ENCODE measurements around the gene ABCG2. TPM values are rescaled to one million over a fixed set of nuclear protein-coding genes. Genes with fewer than 3 reads are reported as not detected.

Gene ABCG2
- total RNA-seq, 1 experiment from 2014 or later, result 3.8 TPM

DNA sequence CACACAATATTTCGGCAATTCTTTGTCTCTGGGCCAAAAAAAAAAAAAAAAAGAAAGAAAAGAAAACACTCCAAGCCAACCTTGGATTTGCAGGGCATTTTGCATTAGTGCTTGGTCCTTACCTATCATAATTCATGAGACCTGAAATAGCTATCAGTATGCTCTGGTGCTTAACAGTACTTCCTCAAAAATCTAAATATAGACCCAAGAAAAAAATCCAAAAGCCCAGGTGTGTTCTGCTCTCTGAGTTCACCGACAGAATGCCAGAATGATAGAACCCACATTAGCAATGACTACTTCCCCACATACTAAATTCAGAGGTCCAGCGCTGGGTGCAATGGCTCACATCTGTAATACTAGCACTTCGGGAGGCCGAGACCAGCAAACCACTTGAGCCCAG lies 42.9 kb downstream of the ABCG2 start (continued):
- TF ChIP-seq, protein P1, sequence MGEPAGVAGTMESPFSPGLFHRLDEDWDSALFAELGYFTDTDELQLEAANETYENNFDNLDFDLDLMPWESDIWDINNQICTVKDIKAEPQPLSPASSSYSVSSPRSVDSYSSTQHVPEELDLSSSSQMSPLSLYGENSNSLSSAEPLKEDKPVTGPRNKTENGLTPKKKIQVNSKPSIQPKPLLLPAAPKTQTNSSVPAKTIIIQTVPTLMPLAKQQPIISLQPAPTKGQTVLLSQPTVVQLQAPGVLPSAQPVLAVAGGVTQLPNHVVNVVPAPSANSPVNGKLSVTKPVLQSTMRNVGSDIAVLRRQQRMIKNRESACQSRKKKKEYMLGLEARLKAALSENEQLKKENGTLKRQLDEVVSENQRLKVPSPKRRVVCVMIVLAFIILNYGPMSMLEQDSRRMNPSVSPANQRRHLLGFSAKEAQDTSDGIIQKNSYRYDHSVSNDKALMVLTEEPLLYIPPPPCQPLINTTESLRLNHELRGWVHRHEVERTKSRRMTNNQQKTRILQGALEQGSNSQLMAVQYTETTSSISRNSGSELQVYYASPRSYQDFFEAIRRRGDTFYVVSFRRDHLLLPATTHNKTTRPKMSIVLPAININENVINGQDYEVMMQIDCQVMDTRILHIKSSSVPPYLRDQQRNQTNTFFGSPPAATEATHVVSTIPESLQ (CRISPR knock-in tag; IDR thresholded peaks at IDR 0.05), result no peak
- no peak for TF ChIP-seq ZNF416 (CRISPR knock-in tag; IDR thresholded peaks at IDR 0.05)

DNA sequence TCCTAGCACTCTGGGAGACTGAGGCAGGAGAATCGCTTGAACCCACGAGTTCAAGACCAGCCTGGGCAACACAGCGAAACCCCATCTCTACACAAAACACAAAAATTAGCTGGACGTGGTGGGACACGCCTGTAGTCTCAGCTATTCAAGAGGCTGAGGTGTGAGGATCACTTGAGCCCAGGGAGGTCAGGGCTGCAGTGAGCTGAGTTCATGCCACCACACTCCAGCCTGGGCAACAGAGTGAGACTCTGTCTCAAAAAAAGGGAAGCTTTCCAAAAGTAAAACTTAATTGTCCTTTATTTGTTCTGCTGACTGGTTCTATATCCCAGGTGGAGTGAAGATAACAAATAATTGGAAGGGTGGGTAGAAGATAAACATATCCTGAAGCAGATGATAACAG lies 45.6 kb downstream of the ABCG2 start:
- ATAC-seq, result no peak
- no peak overlapping the region for H3K4me3 Mint-ChIP-seq
- CTCF ChIA-PET, result interaction anchor here (0.6 to 1.6 kb wide), 3 partner anchors 46 to 99 kb away, joined by 3 read pairs; no protein-coding TSS in a partner anchor
- TF ChIP-seq, protein P2, sequence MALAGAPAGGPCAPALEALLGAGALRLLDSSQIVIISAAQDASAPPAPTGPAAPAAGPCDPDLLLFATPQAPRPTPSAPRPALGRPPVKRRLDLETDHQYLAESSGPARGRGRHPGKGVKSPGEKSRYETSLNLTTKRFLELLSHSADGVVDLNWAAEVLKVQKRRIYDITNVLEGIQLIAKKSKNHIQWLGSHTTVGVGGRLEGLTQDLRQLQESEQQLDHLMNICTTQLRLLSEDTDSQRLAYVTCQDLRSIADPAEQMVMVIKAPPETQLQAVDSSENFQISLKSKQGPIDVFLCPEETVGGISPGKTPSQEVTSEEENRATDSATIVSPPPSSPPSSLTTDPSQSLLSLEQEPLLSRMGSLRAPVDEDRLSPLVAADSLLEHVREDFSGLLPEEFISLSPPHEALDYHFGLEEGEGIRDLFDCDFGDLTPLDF (CRISPR knock-in tag; IDR thresholded peaks at IDR 0.05), result no peak
- no peak for TF ChIP-seq GRHL2 (CRISPR knock-in tag; IDR thresholded peaks at IDR 0.05; ENCODE audit: insufficient replicate concordance, severe bottlenecking)
- no peak for TF ChIP-seq ERG (CRISPR knock-in tag; IDR thresholded peaks at IDR 0.05)
- TF ChIP-seq, protein P3, sequence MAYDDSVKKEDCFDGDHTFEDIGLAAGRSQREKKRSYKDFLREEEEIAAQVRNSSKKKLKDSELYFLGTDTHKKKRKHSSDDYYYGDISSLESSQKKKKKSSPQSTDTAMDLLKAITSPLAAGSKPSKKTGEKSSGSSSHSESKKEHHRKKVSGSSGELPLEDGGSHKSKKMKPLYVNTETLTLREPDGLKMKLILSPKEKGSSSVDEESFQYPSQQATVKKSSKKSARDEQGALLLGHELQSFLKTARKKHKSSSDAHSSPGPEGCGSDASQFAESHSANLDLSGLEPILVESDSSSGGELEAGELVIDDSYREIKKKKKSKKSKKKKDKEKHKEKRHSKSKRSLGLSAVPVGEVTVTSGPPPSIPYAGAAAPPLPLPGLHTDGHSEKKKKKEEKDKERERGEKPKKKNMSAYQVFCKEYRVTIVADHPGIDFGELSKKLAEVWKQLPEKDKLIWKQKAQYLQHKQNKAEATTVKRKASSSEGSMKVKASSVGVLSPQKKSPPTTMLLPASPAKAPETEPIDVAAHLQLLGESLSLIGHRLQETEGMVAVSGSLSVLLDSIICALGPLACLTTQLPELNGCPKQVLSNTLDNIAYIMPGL (CRISPR knock-in tag; IDR thresholded peaks at IDR 0.05), result no peak
- no peak for TF ChIP-seq USF1 (CRISPR knock-in tag; IDR thresholded peaks at IDR 0.05)
- TF ChIP-seq SMAD4 (CRISPR knock-in tag; IDR thresholded peaks at IDR 0.05), result no peak
- TF ChIP-seq TCF7 (CRISPR knock-in tag; IDR thresholded peaks at IDR 0.05; ENCODE audit: low read depth), result no peak
- TF ChIP-seq, protein P4, sequence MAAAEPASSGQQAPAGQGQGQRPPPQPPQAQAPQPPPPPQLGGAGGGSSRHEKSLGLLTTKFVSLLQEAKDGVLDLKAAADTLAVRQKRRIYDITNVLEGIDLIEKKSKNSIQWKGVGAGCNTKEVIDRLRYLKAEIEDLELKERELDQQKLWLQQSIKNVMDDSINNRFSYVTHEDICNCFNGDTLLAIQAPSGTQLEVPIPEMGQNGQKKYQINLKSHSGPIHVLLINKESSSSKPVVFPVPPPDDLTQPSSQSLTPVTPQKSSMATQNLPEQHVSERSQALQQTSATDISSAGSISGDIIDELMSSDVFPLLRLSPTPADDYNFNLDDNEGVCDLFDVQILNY (CRISPR knock-in tag; IDR thresholded peaks at IDR 0.05), result no peak
- TF ChIP-seq ATF2 (CRISPR knock-in tag; IDR thresholded peaks at IDR 0.05; ENCODE audit: borderline replicate concordance, low read depth), result no peak
- no peak for TF ChIP-seq SMAD3 (CRISPR knock-in tag; IDR thresholded peaks at IDR 0.05; ENCODE audit: borderline replicate concordance)
- no peak for TF ChIP-seq ZNF219 (CRISPR knock-in tag; IDR thresholded peaks at IDR 0.05; ENCODE audit: borderline replicate concordance)
- no peaks in the 10 kb centered on the region for H3K4me1 Mint-ChIP-seq
- POLR2A ChIA-PET, result no interaction called here
- no peak overlapping the region for H3K27ac Mint-ChIP-seq
- DNase-seq (ENCODE audit: low spot score), result no peak
- H3K27me3 Mint-ChIP-seq (ENCODE audit: low read depth), result no peaks in the 10 kb centered on the region
- H3K36me3 Mint-ChIP-seq, result peaks cover under 1% of the 10 kb centered on the region
- H3K9me3 Mint-ChIP-seq, result peaks cover 5% of the 10 kb centered on the region

GRCh38 chr4:88110826-88111225 lies 47.6 kb downstream of the ABCG2 start:
- CTCF ChIA-PET, result interaction anchor here (0.5 to 0.8 kb wide), 3 partner anchors 103 to 852 kb away, joined by 3 read pairs; no protein-coding TSS in a partner anchor
- no peak for TF ChIP-seq ATF3 (CRISPR knock-in tag; conservative IDR thresholded peaks at IDR 0.05)
- TF ChIP-seq ZNF532 (CRISPR knock-in tag; IDR thresholded peaks at IDR 0.05; ENCODE audit: borderline replicate concordance), result no peak
- TF ChIP-seq NFE2L1 (CRISPR knock-in tag; IDR thresholded peaks at IDR 0.05), result no peak
- no peak for TF ChIP-seq ZNF232 (CRISPR knock-in tag; IDR thresholded peaks at IDR 0.05)

More at GRCh38 chr4:88110826-88111225, 47.6 kb downstream of the ABCG2 start:
- no peak for DNase-seq (ENCODE audit: low spot score)
- Mint-ChIP-seq H3K4me3 (no peak overlapping the region), H3K27me3 (ENCODE audit: low read depth) (no peaks in the 10 kb centered on the region), H3K36me3 (no peaks in the 10 kb centered on the region), H3K4me1 (no peaks in the 10 kb centered on the region), H3K27ac (no peak overlapping the region), H3K9me3 (no peaks in the 10 kb centered on the region)
- POLR2A ChIA-PET, result no interaction called here
- ATAC-seq, result no peak; the same call in 1 of the 2 replicates

All from WTC11 (cell line).